Lung (tissue), 12 donors: Measurements from ENCODE around the gene SLC39A3. TPM values are rescaled to one million over a fixed set of nuclear protein-coding genes. Genes with fewer than 3 reads are reported as not detected.

Experiments used
- ATAC-seq: fragments of 200-7000 bp; cut with Tn5 transposase; one replicate; pipeline ENCODE4 v1.9.1; 2020; ENCODE audit warnings: moderate number of reproducible peaks; ENCODE audit not compliant: insufficient read depth, low FRiP score
- DNase-seq, 3 donors: peaks; one replicate each; pipeline ENCODE4 v3.0.0-alpha.2; 2013 to 2017
- H3K27ac ChIP-seq, 2 donors: one replicate each; pipeline ENCODE4 v1.5.1; 2013; ENCODE audit warnings: mild to moderate bottlenecking in 2 of 2, moderate library complexity in 2 of 2, control low read depth in 1 of 2, inconsistent platforms in 1 of 2, low read depth in 1 of 2, low read length in 1 of 2
- H3K27me3 ChIP-seq, 3 donors: one replicate each; pipeline ENCODE4 v1.5.1; 2013; ENCODE audit warnings: low read length in 2 of 3; ENCODE audit not compliant: control insufficient read depth in 3 of 3, insufficient read depth in 3 of 3
- H3K36me3 ChIP-seq, 4 donors: one replicate each; pipeline ENCODE4 v1.5.1; 2013; ENCODE audit warnings: low read length in 4 of 4, mild to moderate bottlenecking in 1 of 4, moderate library complexity in 1 of 4; ENCODE audit not compliant: control insufficient read depth in 4 of 4, insufficient read depth in 4 of 4
- H3K4me1 ChIP-seq, 5 donors: one replicate each; pipeline ENCODE4 v1.5.1; 2013; ENCODE audit warnings: low read length in 5 of 5, mild to moderate bottlenecking in 2 of 5, moderate library complexity in 1 of 5; ENCODE audit not compliant: control insufficient read depth in 5 of 5, insufficient read depth in 5 of 5
- H3K4me3 ChIP-seq: one replicate; pipeline ENCODE4 v1.5.1; 2013; ENCODE audit warnings: mild to moderate bottlenecking, control low read depth, moderate library complexity
- H3K9ac ChIP-seq, 2 donors: one replicate each; pipeline ENCODE4 v1.5.1; 2013; ENCODE audit warnings: low read length in 2 of 2, control low read depth in 1 of 2; ENCODE audit not compliant: insufficient read depth in 1 of 2
- H3K9me3 ChIP-seq, 4 donors: one replicate each; pipeline ENCODE4 v1.5.1; 2013; ENCODE audit warnings: low read length in 3 of 4, mild to moderate bottlenecking in 1 of 4, moderate library complexity in 1 of 4; ENCODE audit not compliant: control insufficient read depth in 4 of 4, insufficient read depth in 3 of 4
- WGBS, 2 donors: extraction: QIAGEN DNeasy Blood & Tissue Kit; methylation state at CpG; one replicate each; pipeline ENCODE4 v1.1.7; 2013; 5-methylcytosine and 5-hydroxymethylcytosine counted together
- polyA plus RNA-seq, 2 donors: library from polyadenylated mRNA; stranded (reverse); fragments of 200-250 nt; gene quantifications; one replicate each; pipeline ENCODE4 v1.2.1, GENCODE V29; 2013
- total RNA-seq, 2 donors: library from RNA; depleted of rRNA in 1 of 2; stranded (reverse); fragments of >200 nt in 1 of 2; gene quantifications; one replicate each; pipeline ENCODE4 v1.2.1, GENCODE V29; 2014 to 2021
- TF ChIP-seq, protein P1 (sequence below): IDR thresholded peaks from 2 replicates; pipeline ENCODE4 v1.5.1; 2012; ENCODE audit warnings: mild to moderate bottlenecking; ENCODE audit errors: control extremely low read depth, extremely low read depth
- donor health status: control.
- donor health status: control.
- donor health status: Bipolar disorder and iron deficiency.
- donor health status: healthy.
- donor health status: DM: yes; HTN: yes; CAD: no.

Gene SLC39A3
- total and polyA plus RNA-seq, 4 donors = 17.7 to 51.2 (median 42.0) TPM

DNA sequence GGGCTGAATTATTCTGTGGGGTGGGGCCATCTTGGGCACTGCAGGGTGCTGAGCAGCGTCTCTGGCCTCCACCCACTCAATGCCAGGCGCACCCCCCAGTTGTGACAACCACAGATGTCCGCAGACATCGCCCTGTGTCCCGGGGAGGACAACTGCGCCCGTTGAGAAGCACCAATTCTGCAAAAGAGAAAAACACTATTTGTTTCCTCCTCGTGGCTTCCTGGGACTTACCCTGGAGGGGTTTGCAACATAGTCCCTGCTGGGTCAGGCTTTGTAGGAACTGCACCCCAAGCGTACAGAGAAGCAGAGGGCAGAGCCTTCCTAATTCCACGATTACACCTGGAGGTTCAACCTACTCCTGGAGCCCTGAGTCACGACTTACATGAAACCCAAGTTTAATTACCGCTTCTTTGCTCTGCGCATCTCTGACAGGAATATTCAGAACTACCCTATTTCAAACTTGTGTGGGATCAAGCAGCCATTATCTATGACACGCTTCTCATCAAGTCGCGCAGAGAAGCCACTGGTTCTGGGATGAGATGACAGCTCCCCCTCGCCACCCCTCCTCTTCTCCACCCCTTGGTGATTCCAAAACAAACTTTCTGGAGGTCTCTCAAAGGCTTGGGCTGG, 11.1 kb upstream of the SLC39A3 start:
- H3K27ac ChIP-seq = no peak overlapping the region
- WGBS, 2 donors = 56 to 67% methylated on average over 17 of the region's 17 CpGs
- DNase-seq (no peak), ATAC-seq (no peak)
- no peaks in the 10 kb centered on the region for H3K4me1 ChIP-seq
- TF ChIP-seq, protein P1, sequence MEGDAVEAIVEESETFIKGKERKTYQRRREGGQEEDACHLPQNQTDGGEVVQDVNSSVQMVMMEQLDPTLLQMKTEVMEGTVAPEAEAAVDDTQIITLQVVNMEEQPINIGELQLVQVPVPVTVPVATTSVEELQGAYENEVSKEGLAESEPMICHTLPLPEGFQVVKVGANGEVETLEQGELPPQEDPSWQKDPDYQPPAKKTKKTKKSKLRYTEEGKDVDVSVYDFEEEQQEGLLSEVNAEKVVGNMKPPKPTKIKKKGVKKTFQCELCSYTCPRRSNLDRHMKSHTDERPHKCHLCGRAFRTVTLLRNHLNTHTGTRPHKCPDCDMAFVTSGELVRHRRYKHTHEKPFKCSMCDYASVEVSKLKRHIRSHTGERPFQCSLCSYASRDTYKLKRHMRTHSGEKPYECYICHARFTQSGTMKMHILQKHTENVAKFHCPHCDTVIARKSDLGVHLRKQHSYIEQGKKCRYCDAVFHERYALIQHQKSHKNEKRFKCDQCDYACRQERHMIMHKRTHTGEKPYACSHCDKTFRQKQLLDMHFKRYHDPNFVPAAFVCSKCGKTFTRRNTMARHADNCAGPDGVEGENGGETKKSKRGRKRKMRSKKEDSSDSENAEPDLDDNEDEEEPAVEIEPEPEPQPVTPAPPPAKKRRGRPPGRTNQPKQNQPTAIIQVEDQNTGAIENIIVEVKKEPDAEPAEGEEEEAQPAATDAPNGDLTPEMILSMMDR = no peak
- H3K36me3 ChIP-seq = peaks cover 2 to 21% (median 8%) of the 10 kb centered on the region in 4 donors
- H3K9me3 ChIP-seq = peaks cover 0 to 5% (median 0%) of the 10 kb centered on the region in 4 donors
- H3K9ac ChIP-seq = no peak overlapping the region
- H3K4me3 ChIP-seq = no peak overlapping the region
- peaks cover 0 to 3% (median 0%) of the 10 kb centered on the region in 3 donors for H3K27me3 ChIP-seq

DNA sequence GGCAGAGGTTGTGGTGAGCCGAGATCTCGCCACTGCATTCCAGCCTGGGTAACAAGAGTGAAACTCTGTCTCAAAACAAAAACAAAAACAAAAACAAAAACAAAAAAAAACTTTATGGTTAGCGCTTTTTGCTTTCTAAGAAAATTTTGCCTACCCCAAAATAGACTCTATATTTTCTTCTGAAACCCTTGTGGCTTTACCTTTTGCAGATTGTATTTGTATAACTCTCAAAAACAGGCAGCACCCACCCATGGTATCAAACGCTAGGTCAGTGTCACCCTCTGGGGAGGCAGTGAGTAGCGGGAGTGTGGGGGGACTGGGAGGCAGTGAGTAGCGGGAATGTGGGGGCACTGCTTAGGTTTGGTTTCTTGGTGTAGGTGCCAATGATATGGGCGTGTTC, 7.5 kb upstream of the SLC39A3 start:
- H3K4me1 ChIP-seq = no peaks in the 10 kb centered on the region
- no peak for ATAC-seq
- H3K9ac ChIP-seq = no peak overlapping the region
- 88 to 91% methylated on average over 7 of the region's 7 CpGs for WGBS, 2 donors
- H3K27me3 ChIP-seq = peaks cover 0 to 3% (median 0%) of the 10 kb centered on the region in 3 donors
- no peaks in the 10 kb centered on the region for H3K9me3 ChIP-seq
- H3K27ac ChIP-seq = no peak overlapping the region
- H3K36me3 ChIP-seq = no peaks in the 10 kb centered on the region
- no peak for DNase-seq
- no peak overlapping the region for H3K4me3 ChIP-seq
- TF ChIP-seq, protein P1 = no peak

DNA sequence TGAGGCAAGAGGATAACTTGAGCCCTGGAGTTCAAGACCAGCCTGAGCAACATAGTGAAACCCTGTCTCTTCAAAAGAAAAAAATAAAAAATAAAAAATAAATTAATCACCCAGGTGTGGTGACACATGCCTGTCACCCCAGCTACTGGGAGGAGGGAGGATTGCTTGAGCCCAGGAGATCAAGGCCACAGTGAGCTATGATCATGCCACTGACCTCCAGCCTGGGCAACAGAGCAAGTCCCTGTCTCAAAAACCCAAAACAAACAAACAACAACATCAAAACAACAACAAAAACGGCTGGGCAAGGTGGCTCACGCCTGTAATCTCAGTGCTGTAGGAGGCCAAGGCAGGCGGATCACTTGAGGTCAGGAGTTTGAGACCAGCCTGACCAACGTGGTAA, 4.3 kb upstream of the SLC39A3 start:
- TF ChIP-seq, protein P1 = no peak
- H3K27me3 ChIP-seq = no peaks in the 10 kb centered on the region
- ATAC-seq (no peak), DNase-seq (no peak)
- WGBS, 2 donors = 46 to 60% methylated on average over 4 of the region's 4 CpGs
- no peak overlapping the region for H3K27ac ChIP-seq
- no peaks in the 10 kb centered on the region for H3K36me3 ChIP-seq
- H3K4me1 ChIP-seq = peaks cover 0 to 5% (median 1%) of the 10 kb centered on the region in 5 donors
- no peaks in the 10 kb centered on the region for H3K9me3 ChIP-seq
- H3K9ac ChIP-seq = no peak overlapping the region
- H3K4me3 ChIP-seq = no peak overlapping the region

DNA sequence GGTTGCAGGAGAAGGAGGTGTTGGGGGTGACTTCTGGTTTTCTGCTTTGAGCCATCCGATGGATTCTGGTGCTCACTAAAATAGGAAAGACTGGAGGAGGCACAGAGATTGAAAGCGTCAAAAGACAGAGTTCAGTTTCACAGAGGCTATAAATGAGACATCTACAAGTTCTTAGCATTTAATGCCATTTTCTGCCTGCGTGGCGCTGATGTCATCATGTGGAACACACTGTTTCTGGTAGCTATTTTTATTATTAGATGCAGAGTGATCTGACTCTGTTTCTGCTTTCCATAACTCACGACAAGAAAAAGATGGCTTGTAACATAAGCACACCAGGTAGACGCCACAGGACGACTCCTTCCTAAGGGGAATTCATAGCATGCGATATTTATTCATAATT, 3.3 kb upstream of the SLC39A3 start:
- no peaks in the 10 kb centered on the region for H3K27me3 ChIP-seq
- no peaks in the 10 kb centered on the region for H3K36me3 ChIP-seq
- peaks cover 0 to 6% (median 3%) of the 10 kb centered on the region in 5 donors for H3K4me1 ChIP-seq
- no peak overlapping the region for H3K4me3 ChIP-seq
- TF ChIP-seq, protein P1 = no peak
- H3K9me3 ChIP-seq = no peaks in the 10 kb centered on the region
- no peak overlapping the region for H3K27ac ChIP-seq
- DNase-seq = no peak
- ATAC-seq = no peak
- H3K9ac ChIP-seq = no peak overlapping the region
- 77 to 78% methylated on average over 8 of the region's 8 CpGs for WGBS, 2 donors
